ENCODE measurements around the gene RUNX1. TPM values are rescaled to one million over a fixed set of nuclear protein-coding genes. Genes with fewer than 3 reads are reported as not detected.

The RUNX1 gene
- total RNA-seq, 1 donor from 2014 or later, result 23.9 TPM

DNA sequence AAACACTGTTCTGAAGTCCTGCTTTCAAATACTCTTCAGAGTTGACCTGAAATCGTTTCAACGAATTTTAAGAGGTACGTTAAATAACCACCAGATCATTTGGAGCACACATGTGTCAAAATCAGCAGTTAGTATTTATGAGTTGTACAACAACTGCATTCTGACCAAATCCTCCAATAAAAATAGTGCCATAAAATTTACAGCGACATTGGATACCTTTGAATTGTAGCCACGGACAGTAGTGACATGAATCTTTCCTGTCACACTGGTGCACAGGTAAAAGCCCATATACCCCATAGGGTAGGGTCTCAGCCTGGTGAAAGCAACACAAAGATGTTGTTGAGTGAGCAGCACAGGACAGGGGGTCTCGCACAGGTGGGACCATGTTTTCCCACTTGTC, 258.8 kb downstream of the RUNX1 start:
- Mint-ChIP-seq H3K4me1 (ENCODE audit: unreplicated experiment) (peaks cover 7% of the 10 kb centered on the region), H3K9me3 (ENCODE audit: unreplicated experiment) (no peaks in the 10 kb centered on the region), H3K27ac (ENCODE audit: unreplicated experiment) (no peak overlapping the region), H3K27me3 (ENCODE audit: unreplicated experiment) (no peaks in the 10 kb centered on the region), H3K36me3 (ENCODE audit: unreplicated experiment) (peaks cover 15% of the 10 kb centered on the region), H3K4me3 (ENCODE audit: unreplicated experiment) (no peak overlapping the region)
- DNase-seq (ENCODE audit: extremely low spot score, unreplicated experiment), result no peak
- TF ChIP-seq, protein P1, sequence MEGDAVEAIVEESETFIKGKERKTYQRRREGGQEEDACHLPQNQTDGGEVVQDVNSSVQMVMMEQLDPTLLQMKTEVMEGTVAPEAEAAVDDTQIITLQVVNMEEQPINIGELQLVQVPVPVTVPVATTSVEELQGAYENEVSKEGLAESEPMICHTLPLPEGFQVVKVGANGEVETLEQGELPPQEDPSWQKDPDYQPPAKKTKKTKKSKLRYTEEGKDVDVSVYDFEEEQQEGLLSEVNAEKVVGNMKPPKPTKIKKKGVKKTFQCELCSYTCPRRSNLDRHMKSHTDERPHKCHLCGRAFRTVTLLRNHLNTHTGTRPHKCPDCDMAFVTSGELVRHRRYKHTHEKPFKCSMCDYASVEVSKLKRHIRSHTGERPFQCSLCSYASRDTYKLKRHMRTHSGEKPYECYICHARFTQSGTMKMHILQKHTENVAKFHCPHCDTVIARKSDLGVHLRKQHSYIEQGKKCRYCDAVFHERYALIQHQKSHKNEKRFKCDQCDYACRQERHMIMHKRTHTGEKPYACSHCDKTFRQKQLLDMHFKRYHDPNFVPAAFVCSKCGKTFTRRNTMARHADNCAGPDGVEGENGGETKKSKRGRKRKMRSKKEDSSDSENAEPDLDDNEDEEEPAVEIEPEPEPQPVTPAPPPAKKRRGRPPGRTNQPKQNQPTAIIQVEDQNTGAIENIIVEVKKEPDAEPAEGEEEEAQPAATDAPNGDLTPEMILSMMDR (IDR thresholded peaks at IDR 0.05), result no peak

DNA sequence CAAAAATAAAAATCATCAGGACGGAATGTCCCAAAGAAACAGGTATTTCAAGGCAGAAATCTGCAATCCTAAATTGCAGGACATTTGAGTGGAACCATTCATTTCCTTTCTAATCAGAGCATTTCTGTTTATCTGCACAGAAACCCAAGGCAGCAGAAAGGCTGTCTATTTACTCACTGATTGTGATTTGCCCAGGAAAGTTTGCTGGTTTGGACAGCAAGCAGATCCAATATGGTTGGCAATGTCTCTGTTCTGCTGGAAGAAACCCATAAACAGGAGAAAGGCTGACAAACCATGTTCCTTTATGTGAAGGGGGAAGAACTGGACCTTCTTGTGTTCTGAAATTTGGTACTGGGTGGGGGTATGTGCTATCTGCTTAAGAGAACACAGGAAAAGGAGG, 260.2 kb downstream of the RUNX1 start:
- no peaks in the 10 kb centered on the region for H3K27me3 Mint-ChIP-seq (ENCODE audit: unreplicated experiment)
- no peak overlapping the region for H3K27ac Mint-ChIP-seq (ENCODE audit: unreplicated experiment)
- peaks cover 3% of the 10 kb centered on the region for H3K4me1 Mint-ChIP-seq (ENCODE audit: unreplicated experiment)
- TF ChIP-seq, protein P1 (IDR thresholded peaks at IDR 0.05), result no peak
- no peak for DNase-seq (ENCODE audit: extremely low spot score, unreplicated experiment)
- H3K9me3 Mint-ChIP-seq (ENCODE audit: unreplicated experiment), result no peaks in the 10 kb centered on the region
- no peak overlapping the region for H3K4me3 Mint-ChIP-seq (ENCODE audit: unreplicated experiment)
- peaks cover 9% of the 10 kb centered on the region for H3K36me3 Mint-ChIP-seq (ENCODE audit: unreplicated experiment)

DNA sequence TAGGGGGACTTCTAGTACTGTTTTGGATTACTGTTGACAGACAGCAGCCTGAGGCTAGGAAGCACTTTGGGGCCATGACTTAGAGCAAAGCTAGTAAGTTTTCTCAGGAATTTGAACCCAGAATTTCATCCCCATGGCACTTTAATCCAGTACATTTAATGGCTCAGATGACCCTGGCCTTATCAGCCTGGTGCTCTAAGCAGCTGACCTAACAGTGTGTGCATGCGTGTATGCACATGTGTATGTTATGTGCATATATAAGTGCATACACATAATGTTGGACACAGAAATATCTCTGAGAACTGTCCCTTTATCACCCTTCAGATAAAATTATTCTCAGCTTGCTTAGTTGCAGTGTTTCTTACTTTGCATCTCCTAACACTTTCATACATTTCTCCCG, 265.3 kb downstream of the RUNX1 start:
- H3K36me3 Mint-ChIP-seq (ENCODE audit: unreplicated experiment), result peaks cover 2% of the 10 kb centered on the region
- H3K27me3 Mint-ChIP-seq (ENCODE audit: unreplicated experiment), result no peaks in the 10 kb centered on the region
- TF ChIP-seq, protein P1 (IDR thresholded peaks at IDR 0.05), result no peak
- no peak for DNase-seq (ENCODE audit: extremely low spot score, unreplicated experiment)
- H3K27ac Mint-ChIP-seq (ENCODE audit: unreplicated experiment), result no peak overlapping the region
- peaks cover 3% of the 10 kb centered on the region for H3K4me1 Mint-ChIP-seq (ENCODE audit: unreplicated experiment)
- no peak overlapping the region for H3K4me3 Mint-ChIP-seq (ENCODE audit: unreplicated experiment)
- no peaks in the 10 kb centered on the region for H3K9me3 Mint-ChIP-seq (ENCODE audit: unreplicated experiment)

DNA sequence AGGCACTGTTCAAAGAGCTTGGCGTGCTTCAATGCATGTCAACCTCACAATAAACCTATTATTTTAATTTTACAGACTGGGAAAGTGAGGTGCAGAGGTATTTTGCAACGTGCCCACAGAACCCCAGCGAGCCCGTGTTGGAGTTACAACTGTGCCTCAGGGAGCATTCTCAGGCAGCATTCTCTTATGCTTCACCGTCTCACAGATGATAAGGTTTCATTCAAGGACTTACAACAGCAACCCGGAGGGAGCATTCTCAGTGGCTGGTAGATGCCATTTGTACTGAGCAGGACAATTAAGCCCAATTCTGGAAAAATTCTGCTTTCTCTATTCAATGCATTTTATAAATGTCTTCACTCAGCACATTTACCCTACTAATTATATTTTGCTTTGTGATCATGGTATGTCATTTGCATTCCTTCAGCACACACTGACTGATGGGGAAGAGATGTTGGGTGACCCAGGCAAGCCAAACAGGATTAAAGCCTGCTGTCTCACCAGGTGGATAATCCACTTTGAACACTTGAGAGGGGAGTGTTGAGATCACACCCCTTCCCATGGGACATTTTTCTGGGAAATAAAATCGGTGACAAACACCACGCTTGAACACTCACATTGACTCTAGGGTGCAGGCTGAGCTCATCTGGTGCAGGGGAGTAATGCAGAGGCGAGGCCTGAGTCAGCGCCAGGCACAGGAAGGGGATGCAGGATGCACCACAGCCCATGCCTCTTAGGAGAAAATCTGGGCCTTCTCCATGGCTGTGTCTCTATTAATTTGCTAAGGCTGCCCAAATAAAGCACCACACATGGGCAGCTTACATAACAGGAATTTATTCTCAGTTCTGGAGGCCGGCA, 266.4 kb downstream of the RUNX1 start:
- H3K4me1 Mint-ChIP-seq (ENCODE audit: unreplicated experiment), result peaks cover 3% of the 10 kb centered on the region
- H3K36me3 Mint-ChIP-seq (ENCODE audit: unreplicated experiment), result peaks cover 5% of the 10 kb centered on the region
- no peak overlapping the region for H3K27ac Mint-ChIP-seq (ENCODE audit: unreplicated experiment)
- no peak overlapping the region for H3K4me3 Mint-ChIP-seq (ENCODE audit: unreplicated experiment)
- no peak for DNase-seq (ENCODE audit: extremely low spot score, unreplicated experiment)
- no peaks in the 10 kb centered on the region for H3K9me3 Mint-ChIP-seq (ENCODE audit: unreplicated experiment)
- H3K27me3 Mint-ChIP-seq (ENCODE audit: unreplicated experiment), result no peaks in the 10 kb centered on the region
- TF ChIP-seq, protein P1 (IDR thresholded peaks at IDR 0.05), result no peak

DNA sequence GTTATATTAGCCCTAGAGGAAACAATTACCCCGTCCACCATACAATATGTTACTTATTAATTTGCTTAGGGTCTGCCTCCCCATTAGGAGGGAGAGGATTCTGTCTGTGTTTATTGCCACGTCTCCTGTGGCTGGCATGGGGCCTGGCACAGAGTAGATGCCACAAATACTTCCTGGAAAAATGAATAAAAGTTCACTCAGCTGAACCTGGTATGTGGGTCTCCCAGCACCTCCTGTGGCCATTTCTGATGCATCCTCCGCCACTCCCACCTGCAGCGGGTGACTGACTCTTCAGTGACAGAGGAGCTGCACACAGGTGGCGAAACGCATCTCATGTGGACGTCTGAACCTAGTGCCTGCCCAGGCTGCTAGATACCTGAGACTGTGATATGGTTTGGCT, 267.6 kb downstream of the RUNX1 start:
- no peak for DNase-seq (ENCODE audit: extremely low spot score, unreplicated experiment)

More for the DNA sequence above, 267.6 kb downstream of the RUNX1 start:
- TF ChIP-seq, protein P1 (IDR thresholded peaks at IDR 0.05), result no peak
- Mint-ChIP-seq H3K4me3 (ENCODE audit: unreplicated experiment) (no peak overlapping the region), H3K27ac (ENCODE audit: unreplicated experiment) (no peak overlapping the region), H3K27me3 (ENCODE audit: unreplicated experiment) (no peaks in the 10 kb centered on the region), H3K9me3 (ENCODE audit: unreplicated experiment) (no peaks in the 10 kb centered on the region), H3K36me3 (ENCODE audit: unreplicated experiment) (peaks cover 2% of the 10 kb centered on the region), H3K4me1 (ENCODE audit: unreplicated experiment) (peaks cover 3% of the 10 kb centered on the region)

Measured in osteocyte (in vitro differentiated cells).